ELR (cell line): ENCODE results near the gene NAE1.
A peak's percentile ranks its signal among the peaks of the same experiment; 100 is the strongest.
"Not testable (repeated sequence)": the region's sequence is repeated elsewhere in the genome, so short reads cannot be mapped to it uniquely, and the experiment has no call there.

Experiments used
- DNase-seq: peaks from one replicate; pipeline ENCODE4 v3.0.0-alpha.2; 2015; ENCODE audit warnings: low read depth

Gene NAE1

GRCh38 chr16:66830422-66831404 is at the start of gene NAE1:
Gene NAE1 (minus strand): TSS chr16:66830976. CDS start chr16:66830899, 77 bp downstream.
- peak; percentile 88 for DNase-seq

- DNase-seq = peak; percentile 20
Measured at GRCh38 chr16:66878067-66878466, 47.3 kb upstream of the NAE1 start.

- DNase-seq = peak; percentile 49
Measured at GRCh38 chr16:66874079-66874775, 43.5 kb upstream of the NAE1 start.

GRCh38 chr16:66873685-66874055 is 42.9 kb upstream of the NAE1 start:
- no peak for DNase-seq

- peak; percentile 100 for DNase-seq
Measured at GRCh38 chr16:66872943-66873684, 42.3 kb upstream of the NAE1 start.

GRCh38 chr16:66872559-66872942 is 41.8 kb upstream of the NAE1 start:
- no peak for DNase-seq

- DNase-seq = no peak
Measured at GRCh38 chr16:66871840-66872239, 41.1 kb upstream of the NAE1 start.

- DNase-seq = not testable (repeated sequence)
Measured at GRCh38 chr16:66871363-66871762, 40.6 kb upstream of the NAE1 start.

- no peak for DNase-seq
Measured at GRCh38 chr16:66869424-66869823, 38.6 kb upstream of the NAE1 start.

GRCh38 chr16:66863707-66864106 is 32.9 kb upstream of the NAE1 start:
- DNase-seq = no peak

GRCh38 chr16:66862023-66862520 is 31.3 kb upstream of the NAE1 start:
- no peak for DNase-seq

GRCh38 chr16:66859397-66860068 is 28.8 kb upstream of the NAE1 start:
- no peak for DNase-seq

- peak; percentile 55 for DNase-seq
Measured at GRCh38 chr16:66858740-66859396, 28.1 kb upstream of the NAE1 start.

- no peak for DNase-seq
Measured at GRCh38 chr16:66857437-66857836, 26.7 kb upstream of the NAE1 start.

GRCh38 chr16:66856801-66857200 is 26.0 kb upstream of the NAE1 start:
- DNase-seq = no peak

GRCh38 chr16:66856184-66856730 is 25.5 kb upstream of the NAE1 start:
- no peak for DNase-seq

- no peak for DNase-seq
Measured at GRCh38 chr16:66853261-66854139, 22.7 kb upstream of the NAE1 start.

GRCh38 chr16:66851166-66851964 is 20.6 kb upstream of the NAE1 start:
- no peak for DNase-seq
